Measurements from ENCODE around the gene DEDD.

Gene DEDD, protein sequence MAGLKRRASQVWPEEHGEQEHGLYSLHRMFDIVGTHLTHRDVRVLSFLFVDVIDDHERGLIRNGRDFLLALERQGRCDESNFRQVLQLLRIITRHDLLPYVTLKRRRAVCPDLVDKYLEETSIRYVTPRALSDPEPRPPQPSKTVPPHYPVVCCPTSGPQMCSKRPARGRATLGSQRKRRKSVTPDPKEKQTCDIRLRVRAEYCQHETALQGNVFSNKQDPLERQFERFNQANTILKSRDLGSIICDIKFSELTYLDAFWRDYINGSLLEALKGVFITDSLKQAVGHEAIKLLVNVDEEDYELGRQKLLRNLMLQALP

DNA sequence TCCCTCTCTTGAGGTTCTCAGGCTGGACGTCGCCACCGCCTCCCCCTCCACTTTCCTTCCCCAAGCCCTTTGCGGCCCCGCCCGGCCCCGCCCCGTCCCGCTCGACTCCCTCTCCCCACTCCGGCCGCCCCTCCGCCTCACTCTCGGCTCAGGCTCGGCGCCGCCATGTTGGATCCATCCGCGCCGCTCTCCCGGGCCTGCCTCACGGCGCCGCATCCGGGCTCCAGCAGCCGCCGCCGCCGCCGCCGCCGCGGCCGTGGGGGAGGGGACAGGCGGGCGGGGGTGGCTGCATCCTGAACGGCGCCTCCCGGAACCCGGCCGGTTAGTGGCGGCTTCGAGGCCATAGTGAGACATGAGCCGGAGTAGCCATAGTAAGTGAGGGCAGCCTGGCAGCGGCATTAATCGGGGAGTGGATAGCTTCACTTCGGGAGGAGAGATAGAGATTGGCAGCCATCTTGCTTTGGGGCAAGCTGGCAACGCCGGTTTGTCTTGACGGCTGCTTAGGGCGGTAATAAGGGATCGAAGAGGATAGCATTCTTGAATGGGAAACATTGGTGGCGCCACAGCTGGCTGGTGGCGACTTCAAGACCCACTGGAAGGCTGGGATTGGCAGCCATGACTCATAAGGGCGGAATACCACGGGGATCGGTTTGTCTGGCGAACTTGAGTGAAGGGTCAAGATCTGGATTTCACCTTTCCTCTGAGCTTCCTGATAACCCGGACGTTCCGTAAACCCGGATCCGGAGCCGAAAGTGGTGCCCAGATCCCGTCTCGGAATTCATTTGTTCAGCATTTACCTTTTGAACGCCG is at the start of gene DEDD:
Gene DEDD, minus strand, starts transcription at position 258 of the 810 bp plus-strand sequence. CDS start 8,205 bp downstream, outside the sequence.
- peak; percentile 93 for DNase-seq

DNA sequence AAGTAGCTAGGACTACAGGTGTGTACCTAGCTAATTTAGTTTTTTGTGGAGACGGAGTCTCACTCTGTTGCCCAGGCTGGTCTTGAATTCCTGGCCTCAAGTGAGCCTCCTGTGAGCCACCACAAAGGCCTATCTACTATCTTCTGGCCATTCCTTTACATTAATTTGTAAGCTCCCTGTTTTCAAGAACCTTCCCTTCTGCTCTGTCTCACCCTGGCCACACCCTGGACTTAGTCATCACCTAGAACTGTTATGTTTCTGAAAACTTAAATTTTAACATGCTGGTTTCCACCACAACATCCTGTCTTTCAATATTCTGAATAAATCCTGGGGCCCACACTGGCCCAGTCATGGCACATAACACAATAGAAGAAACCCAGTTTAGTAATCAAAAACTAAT is 49.7 kb upstream of the DEDD start:
- DNase-seq, result no peak

DNA sequence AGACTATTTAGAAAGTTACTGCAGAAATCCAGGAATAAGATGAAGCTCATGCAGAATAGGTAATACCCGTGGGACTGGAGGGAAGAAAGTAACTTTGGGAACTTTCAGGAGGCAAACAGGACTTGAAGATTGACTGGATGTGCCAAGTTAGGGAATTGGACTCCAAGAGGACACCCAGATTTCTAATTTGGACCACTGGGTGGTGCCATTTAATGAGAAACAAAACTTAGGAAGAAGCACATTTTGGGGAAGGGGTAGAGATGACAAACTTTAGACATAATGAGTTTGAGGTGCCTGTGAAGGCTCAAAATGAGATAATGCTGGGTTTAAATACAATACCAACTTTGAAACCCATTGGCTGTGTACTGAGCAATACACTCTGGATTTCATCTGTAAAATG is 48.2 kb upstream of the DEDD start:
- DNase-seq, result no peak

DNA sequence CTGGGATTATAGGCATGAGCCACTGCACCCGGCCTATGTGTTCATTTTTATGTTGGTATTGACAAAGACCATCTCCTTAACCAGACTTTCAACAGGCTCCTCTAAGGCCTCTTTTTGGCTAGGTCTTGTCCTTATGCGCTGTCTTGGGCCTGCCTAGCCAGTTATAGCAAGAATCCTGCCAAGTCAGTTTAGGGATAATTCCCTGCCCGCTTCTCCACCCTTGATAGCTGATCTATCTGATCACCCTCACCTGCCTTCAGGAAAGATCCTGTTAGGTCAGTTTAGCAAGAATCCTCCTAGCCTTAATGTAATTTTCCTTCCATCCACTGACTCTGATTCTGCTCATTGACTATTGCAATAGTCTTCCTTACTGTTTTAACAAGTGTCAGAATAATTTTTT is 47.2 kb upstream of the DEDD start:
- DNase-seq, result no peak

DNA sequence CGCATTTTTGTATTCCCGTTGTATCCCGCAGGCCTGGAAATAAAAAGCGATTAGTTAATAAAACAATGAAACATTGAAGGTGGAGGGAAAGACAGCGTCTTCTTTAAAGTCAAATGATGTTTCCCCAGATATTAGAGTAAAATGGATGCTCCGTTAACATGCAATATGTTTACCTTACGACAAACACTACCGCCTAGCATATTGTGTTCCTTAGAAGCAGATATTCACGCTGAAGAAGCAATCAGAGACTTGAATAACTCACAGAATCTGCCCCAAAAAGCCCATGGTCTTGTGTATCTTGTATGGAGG is 45.4 kb upstream of the DEDD start:
- DNase-seq, result no peak

DNA sequence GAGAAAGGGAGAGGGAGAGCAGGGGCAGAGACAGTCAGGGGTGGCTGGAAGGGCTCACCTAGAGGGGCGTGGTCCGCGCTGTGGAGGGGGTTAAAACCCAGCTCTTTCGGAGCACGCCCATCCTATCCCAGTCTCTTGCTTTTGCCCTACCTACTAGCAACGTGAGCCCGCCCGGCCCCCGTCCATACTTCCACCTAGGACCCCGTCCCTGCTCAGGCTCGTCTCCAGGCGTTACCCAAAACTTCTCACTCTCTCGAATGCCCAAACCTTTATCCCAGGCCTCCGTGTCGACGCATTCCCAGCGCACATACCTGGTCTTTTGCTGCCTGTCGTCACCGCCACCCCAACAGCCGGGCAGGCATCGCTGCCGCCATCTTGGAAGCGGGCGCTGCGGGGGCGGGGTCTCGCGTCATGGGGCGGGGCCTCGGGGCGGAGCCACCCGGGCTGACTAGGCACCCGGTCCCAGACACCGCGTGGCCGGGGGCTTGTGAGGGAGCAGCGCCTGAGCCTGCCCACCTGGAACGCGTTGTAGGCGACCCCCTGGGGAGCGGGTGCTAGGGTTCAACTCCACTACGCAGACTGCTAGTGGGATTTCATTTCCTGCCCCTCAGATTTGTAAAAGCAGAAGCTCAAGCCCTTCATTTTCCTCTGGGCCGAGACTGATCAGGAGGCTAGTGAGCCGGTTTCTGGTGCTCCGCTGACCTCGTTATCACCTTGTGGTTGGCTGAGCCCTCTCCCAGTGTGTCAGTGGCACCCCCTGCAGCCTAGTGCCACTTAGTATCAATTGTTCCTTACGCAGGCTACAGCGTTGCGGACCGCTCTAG is 44.9 kb upstream of the DEDD start, which contains the start of gene B4GALT3:
Gene B4GALT3, minus strand, starts transcription at position 396 of the 824 bp plus-strand sequence. CDS start 1,447 bp downstream, outside the sequence.
- DNase-seq, result peak; percentile 79

DNA sequence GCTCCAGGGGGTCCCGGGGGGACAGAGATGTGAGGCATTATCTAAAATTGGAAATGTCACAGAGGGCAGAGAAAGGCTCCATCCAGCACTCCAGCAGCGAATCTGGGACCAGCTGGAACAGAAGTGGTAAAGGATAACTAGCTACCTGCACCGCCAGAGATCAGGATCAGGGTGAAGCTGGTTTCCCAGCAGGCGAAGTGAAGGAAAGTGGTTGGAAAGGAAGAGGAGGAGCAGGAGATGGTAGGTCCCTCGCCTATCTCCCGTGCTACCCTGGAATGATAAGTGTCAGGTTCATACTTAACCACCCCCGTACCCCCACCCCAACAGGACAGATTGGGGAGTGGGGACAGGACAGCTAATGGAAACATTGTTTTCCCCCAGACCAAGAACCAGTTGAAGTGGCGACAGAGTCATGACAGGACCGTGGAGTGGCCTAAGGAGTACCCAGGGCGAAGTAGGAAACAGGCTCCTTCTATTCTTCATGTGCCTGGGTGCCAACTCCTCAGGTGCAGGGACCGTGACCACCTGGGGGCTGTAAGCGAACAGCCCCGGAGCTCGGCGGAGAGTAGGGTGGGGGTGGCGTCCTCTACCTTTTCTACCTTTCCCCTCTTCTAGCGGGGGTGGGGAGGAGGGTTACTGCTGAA is 44.1 kb upstream of the DEDD start:
- no peak for DNase-seq

DNA sequence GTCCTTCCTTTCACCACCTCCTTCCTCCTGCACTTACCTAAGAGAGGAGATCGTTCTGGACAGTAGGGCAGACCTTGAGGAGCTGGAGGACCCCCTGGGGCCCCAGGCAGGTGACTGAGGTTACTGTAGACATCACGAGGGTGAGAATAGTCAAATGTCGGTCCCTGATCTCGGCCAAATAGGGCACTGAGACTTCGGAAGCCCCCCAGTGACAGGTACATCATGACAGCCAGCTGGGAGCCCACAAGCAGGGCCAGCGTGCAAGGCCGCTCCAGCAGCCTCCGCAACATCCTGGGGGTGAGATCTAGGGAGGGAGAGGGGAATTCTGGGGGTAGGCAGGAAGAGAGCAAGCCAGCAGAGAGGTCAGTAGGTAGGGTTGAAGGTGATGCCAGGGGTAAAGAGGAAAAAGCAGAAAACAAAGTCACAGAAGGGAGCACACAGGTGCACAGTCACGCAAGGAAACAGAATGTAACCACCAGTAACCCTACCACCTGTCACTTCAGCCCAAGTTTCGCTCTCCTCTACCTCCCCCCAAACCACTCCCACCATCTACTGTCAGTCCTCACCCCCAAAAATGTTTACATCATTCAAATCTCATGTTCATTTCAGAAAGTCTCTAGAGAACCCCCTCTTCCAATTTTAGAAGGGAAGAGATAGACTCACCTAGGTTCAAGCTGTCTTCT is 43.4 kb upstream of the DEDD start:
- no peak for DNase-seq

DNA sequence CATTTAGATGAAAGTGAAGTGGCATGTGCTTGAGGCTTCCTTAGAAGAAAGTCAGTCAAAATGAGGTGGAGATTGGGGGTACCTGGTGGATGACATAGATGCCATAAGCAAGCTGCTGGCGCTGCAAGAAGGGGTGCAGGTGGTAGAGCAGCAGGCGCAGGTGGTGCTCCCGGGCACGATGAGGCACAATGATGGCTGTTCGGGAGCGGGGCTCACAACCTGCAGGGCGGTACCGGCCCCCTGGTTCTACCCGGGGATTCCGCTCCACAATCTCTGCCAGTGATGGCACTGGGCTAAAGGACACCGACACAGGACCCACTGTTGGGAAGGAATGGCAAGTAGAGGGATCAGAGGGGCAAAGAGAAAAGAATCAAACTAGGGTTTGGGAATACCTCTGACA is 42.4 kb upstream of the DEDD start:
- DNase-seq, result no peak

DNA sequence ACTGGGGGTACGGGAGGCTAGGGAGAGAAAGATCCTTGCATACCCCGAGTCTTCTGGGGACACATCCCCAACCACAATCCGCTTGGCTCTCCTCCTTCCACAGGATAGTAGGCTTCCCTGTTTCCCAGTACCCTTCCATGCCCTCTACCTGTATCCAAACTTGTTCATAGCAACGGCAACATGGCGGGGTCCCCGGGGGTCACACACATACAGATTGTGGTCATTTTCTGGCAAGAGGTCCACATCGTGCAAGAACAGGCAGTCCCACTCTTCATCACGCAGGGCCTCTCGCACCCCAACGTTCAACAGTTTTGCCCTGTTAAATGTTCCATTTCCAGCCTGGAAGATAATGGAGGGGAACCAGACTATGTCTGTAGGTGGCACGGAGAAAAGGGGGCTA is 41.2 kb upstream of the DEDD start:
- no peak for DNase-seq

DNA sequence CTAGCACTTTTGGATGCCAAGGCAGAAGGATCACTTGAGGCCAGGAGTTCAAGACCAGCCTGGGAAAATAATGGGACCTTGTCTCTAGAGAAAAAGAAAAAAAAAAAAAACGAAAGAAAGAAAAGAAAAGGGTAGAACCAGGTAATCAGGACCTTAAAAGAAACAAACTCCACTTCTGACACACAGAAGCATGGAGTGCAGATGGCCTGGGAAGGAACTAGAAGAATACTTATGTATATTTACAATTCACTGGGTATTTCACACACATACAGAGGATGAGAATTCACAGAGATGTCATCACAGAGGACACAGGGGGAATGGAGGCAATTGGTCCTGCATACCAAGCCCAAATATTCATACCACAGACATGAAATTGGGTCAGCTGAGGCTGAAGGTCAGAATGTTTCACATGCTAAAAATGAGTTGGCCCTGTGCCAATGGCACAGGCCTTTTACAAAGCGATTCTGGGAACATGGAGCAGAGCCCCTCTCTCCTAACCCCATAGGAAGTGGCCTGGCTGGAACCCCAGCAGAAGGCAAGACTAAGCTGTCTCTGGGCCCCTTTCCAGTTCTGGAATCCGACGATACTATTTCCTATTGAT is 40.4 kb upstream of the DEDD start:
- DNase-seq, result no peak

DNA sequence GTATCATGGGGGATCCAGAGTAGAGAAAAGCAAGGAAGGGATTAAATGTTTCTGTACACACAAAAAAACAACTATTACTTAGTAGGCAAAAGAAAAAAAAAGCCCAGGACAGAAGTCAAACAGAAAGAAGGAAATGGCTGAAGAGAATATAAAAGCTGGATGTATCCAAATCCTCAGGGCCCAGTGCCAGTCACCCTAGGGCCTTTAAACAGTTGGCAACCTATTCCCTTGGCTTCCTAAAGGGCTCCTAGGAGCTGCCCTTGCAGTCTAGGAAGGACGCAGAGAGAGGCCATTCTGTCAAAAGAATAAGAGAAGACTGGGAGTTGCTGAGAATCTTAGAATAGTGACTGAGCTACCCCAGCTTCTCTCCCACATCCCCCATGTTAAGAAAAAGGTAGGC is 39.9 kb upstream of the DEDD start:
- DNase-seq, result no peak

DNA sequence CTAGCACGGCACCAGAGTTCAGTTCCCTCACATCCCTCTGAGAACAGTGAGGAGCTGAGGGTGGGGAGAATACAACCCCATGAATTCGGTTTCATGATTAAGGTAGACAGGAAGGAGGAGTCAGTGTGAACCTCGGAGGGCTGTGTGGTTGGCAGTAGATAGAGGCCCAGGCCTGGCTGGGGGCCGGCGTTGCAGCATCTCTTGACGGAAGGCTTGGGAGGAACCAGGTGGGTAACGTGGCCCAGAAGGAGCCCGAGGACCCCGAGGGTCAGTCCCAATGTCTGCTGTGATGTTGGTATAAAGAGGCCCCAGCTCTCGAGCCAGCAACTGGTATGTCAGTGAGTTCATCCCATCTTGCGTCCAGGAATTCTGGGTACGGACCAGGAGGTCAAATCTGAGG is 39.2 kb upstream of the DEDD start:
- DNase-seq, result no peak

DNA sequence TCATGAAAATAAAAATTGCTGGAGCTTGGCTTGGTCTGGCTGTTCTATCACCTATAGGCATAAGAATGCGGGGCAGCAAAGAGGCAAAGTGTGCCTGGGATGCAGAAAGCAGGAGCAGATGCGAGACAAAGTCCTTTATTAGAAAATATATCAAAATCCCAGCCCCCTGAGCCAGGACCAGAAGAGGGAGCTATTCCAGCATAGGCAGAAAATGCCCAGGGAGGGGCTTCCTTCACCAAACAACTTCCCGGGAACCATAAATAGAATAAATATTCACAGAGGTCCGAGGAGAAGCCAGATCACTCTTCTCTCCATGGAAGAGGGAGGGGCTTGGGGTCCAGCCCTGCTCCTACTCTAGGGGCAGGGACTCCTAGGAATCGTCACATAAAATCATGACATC is 38.7 kb upstream of the DEDD start:
- no peak for DNase-seq

DNA sequence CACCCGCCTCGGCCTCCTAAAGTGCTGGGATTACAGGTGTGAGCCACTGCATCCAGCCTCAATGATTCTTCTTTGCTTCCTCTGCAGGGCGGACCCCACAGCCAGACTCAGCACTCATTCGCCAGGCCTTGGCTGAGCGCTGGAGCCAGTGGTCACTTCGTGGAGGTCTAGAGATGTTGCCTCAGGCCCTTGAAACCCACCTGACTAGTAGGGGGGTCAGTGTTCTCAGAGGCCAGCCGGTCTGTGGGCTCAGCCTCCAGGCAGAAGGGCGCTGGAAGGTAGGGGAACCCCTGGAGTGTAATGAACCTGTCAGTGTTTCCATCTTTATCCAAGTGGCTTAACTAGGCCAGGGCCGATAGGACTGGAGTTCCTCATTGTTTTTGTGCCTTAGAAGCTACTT is 36.4 kb upstream of the DEDD start:
- no peak for DNase-seq

DNA sequence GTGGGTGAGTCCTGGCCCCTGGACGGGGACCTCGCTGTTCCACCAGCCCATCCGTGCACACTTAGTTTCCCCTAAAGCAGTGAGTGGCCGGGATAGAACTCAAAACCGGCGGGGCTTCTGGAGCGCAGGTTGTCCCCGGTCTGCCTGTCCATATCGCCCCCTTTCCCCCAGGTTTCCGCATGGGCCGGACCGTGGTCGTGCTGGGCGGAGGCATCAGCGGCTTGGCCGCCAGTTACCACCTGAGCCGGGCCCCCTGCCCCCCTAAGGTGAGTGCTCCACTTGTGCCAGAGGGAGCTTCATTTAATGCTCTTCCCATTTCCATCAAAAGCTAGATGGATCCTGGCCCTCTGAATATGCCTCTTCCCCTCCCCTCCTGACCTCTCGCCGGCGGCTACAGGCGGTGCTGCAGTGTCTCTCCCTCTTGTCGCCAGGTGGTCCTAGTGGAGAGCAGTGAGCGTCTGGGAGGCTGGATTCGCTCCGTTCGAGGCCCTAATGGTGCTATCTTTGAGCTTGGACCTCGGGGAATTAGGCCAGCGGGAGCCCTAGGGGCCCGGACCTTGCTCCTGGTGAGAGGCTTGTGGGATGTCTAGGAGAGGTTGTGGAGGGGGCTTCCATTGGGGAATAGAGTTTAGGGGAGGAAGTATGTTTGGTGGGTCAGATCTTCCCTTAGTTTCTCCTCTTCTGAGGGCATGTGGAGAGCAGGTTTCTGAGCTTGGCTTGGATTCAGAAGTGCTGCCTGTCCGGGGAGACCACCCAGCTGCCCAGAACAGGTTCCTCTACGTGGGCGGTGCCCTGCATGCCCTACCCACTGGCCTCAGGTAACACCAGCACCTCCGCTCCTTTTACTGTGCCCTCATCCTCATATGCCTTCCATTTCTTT is 34.4 kb upstream of the DEDD start:
- no peak for DNase-seq

DNA sequence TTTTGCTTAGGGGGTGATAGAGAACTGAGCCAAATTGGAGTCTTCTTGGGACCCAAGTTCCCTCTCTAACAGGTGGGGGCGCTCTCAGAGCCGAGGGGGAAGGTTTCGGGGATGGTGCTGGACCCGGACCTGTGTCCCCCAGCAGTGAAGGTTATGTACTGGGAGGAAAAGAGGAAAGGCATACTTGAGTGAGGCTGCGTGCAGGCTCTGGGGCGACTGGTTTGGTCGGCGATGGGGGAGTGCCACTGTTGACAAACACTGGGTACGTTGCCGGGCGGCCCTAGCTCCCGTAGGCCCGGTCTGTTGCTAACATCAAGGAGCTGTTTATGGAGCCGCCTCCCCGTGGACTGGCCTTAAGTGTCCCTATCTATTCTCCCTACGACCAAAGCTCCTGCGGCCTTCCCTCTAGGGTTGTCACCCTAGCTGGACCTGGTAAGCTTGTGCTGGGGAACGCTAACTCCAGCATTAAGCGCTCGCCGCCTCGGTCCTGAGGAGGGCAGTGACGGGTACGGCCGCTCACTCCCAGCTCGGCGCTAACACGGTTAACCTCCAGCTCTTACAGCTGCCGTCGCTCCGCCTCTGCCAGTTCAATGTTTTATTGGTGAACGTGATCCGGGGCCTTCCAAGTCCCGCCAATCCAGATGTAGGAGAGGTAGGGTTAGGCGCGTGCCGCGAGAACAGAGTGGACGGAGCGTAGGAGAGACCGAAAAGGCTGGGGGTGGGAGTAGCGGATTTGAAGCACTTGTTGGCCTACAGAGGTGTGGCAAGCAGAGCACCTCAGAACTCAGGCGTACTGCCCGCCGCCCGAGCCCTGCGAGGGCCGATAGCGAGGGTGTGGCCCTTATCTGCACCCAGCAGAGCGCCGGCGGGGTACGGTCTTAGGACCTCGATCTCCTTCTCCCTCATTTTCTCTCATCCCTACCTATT is 33.5 kb upstream of the DEDD start, which contains the start of gene PPOX:
Gene PPOX, plus strand, starts transcription at position 685 of the 927 bp plus-strand sequence. CDS start 422 bp downstream, outside the sequence.
- peak; percentile 95 for DNase-seq

DNA sequence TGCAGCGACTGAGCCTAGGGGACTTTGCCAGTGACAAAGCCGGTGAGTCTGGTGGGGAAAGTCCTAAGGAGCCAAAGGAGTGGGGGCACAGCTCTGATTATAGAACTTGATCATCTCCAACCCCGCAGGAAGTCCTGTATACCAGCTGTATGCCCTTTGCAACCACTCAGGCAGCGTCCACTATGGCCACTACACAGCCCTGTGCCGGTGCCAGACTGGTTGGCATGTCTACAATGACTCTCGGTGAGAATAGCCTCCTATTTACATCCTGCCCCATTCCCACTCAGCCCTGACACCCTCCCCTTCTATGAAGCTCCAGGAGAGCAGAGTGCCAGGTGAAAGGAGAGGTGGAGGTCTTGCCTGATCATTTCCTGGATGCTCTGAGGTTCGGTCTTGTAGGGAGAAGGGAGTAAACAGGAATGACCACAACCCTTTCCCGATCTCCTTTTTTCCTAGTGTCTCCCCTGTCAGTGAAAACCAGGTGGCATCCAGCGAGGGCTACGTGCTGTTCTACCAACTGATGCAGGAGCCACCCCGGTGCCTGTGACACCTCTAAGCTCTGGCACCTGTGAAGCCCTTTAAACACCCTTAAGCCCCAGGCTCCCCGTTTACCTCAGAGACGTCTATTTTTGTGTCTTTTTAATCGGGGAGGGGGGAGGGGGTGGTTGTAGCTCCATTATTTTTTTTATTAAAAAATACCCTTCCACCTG is 32.6 kb upstream of the DEDD start:
- DNase-seq, result no peak

DNA sequence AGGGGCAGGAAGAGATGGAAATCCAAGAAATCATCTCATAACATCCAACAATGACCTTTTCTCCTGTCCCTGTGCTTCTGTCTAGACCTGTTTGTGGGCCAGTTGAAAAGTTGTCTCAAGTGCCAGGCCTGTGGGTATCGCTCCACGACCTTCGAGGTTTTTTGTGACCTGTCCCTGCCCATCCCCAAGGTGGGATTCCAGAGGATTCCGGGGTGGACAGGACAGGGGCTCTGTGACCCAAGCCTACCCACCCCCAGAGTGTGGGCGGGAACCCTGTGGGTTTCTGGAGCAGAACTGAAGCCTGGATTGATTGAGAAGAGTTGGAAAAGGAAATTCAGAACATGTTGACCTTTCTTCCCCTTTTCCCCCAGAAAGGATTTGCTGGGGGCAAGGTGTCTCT is 31.3 kb upstream of the DEDD start:
- DNase-seq, result no peak

All from NCI-H2107 (cell line).